ENCODE results near the gene CADPS.

DNA sequence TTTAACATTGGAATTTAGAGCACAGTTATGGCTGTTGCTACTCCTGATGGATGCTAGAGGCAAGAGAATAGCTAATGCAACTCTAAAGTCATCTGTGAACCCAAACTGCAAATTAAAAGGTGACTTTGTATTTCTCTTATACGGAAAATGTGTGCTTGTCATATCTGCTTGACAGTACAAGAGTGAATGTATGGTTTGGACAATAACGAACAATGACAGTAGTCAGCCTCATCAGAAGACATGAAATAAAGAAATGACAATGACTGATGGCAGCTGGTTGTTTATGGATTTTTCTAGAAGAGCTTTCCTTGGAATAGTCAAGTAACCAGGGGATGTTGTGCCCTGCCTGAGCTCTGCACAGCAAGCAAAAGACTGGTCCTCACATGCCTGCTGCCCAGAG, 333.0 kb downstream of the CADPS start:
- TF ChIP-seq EZH2 (IDR thresholded peaks at IDR 0.05; ENCODE audit: borderline replicate concordance) (no peak), CTCF (IDR thresholded peaks at IDR 0.05; ENCODE audit: poor library complexity) (no peak)

All from hepatocyte (in vitro differentiated cells).